Muscle of leg (tissue), 16 donors: ENCODE data around the gene PPP3CB. TPM values are rescaled to one million over a fixed set of nuclear protein-coding genes. Genes with fewer than 3 reads are reported as not detected.

Experiments used
- DNase-seq: peaks from one replicate; pipeline ENCODE4 v3.0.0; 2013
- H3K27ac ChIP-seq: one replicate; pipeline ENCODE4 v1.5.1; 2013; ENCODE audit warnings: mild to moderate bottlenecking, low read length, control low read depth
- H3K27me3 ChIP-seq: one replicate; pipeline ENCODE4 v1.6.1; 2013; ENCODE audit warnings: low read length; ENCODE audit not compliant: control insufficient read depth, insufficient read depth
- H3K36me3 ChIP-seq: one replicate; pipeline ENCODE4 v1.6.1; 2013; ENCODE audit warnings: low read length; ENCODE audit not compliant: control insufficient read depth, insufficient read depth
- H3K4me1 ChIP-seq: one replicate; pipeline ENCODE4 v1.6.1; 2013; ENCODE audit warnings: low read length; ENCODE audit not compliant: control insufficient read depth, insufficient read depth
- H3K4me3 ChIP-seq: one replicate; pipeline ENCODE4 v1.5.1; 2013; ENCODE audit warnings: low read length, control low read depth
- H3K9me3 ChIP-seq: replicated peaks from 2 replicates; pipeline ENCODE4 v1.6.1; 2013; ENCODE audit warnings: low read depth, low read length; ENCODE audit not compliant: control insufficient read depth
- WGBS: methylation state at CpG from one replicate; pipeline ENCODE4 v1.1.5; 2013; ENCODE audit warnings: missing lambda C conversion rate; ENCODE audit not compliant: insufficient coverage; 5-methylcytosine and 5-hydroxymethylcytosine counted together
- long read RNA-seq, 11 donors: transcript quantifications; one replicate each; lab custom pipeline, GENCODE V29; 2026
- polyA plus RNA-seq, 8 donors: library from polyadenylated mRNA; unstranded; fragments of 120-200 nt; gene quantifications; one replicate each; pipeline versions ENCODE4 v1.2.1 to v1.2.3, GENCODE V29; 2013; ENCODE audit warnings: inconsistent platforms in 1 of 8, low replicate concordance in 1 of 8; ENCODE audit not compliant: insufficient read length in 8 of 8, insufficient read depth in 1 of 8
- total RNA-seq: library from RNA; stranded (reverse); fragments of 120-200 nt; gene quantifications from one replicate; pipeline ENCODE4 v1.2.4, GENCODE V29; 2013

Gene PPP3CB
- total RNA-seq (72.0 TPM), polyA plus RNA-seq (100 to 1,000 TPM; 119 to 163 (median 129) TPM)
- long read RNA-seq, donor 1, partial matches to known transcripts: 7 of 13 reads
- long read RNA-seq, donor 1, other reads (novel, unspliced or antisense): 0 of 13 reads
- long read RNA-seq, donor 2, partial matches to known transcripts: 0 of 2 reads
- long read RNA-seq, donor 2, other reads (novel, unspliced or antisense): 0 of 2 reads
- long read RNA-seq, donor 3, transcript PPP3CB-204 (14 exons, 3,149 nt): major isoform, 14 of 30 reads
- long read RNA-seq, donor 3, partial matches to known transcripts: 7 of 30 reads
- long read RNA-seq, donor 3, other reads (novel, unspliced or antisense): 5 of 30 reads
- long read RNA-seq, donor 4, partial matches to known transcripts: 0 of 5 reads
- long read RNA-seq, donor 4, other reads (novel, unspliced or antisense): 0 of 5 reads
- long read RNA-seq, donor 5, transcript PPP3CB-202 (14 exons, 3,501 nt): major isoform, 11 of 36 reads
- long read RNA-seq, donor 5, transcript PPP3CB-204 (14 exons, 3,149 nt): minor isoform, 6 of 36 reads
- long read RNA-seq, donor 5, partial matches to known transcripts: 11 of 36 reads
- long read RNA-seq, donor 5, other reads (novel, unspliced or antisense): 0 of 36 reads
- long read RNA-seq, donor 6, transcript PPP3CB-202 (14 exons, 3,501 nt): major isoform, 8 of 39 reads
- long read RNA-seq, donor 6, transcript PPP3CB-204 (14 exons, 3,149 nt): minor isoform, 7 of 39 reads
- long read RNA-seq, donor 6, partial matches to known transcripts: 11 of 39 reads
- long read RNA-seq, donor 6, other reads (novel, unspliced or antisense): 10 of 39 reads
- long read RNA-seq, donor 7, transcript PPP3CB-204 (14 exons, 3,149 nt): minor isoform, 5 of 20 reads
- long read RNA-seq, donor 7, transcript PPP3CB-202 (14 exons, 3,501 nt): major isoform, 10 of 20 reads
- long read RNA-seq, donor 7, partial matches to known transcripts: 0 of 20 reads
- long read RNA-seq, donor 7, other reads (novel, unspliced or antisense): 0 of 20 reads
- long read RNA-seq, donor 8, transcript PPP3CB-202 (14 exons, 3,501 nt): major isoform, 7 of 13 reads
- long read RNA-seq, donor 8, partial matches to known transcripts: 0 of 13 reads
- long read RNA-seq, donor 8, other reads (novel, unspliced or antisense): 0 of 13 reads
- long read RNA-seq, donor 9, partial matches to known transcripts: 7 of 19 reads
- long read RNA-seq, donor 9, other reads (novel, unspliced or antisense): 0 of 19 reads
- long read RNA-seq, donor 10, transcript PPP3CB-204 (14 exons, 3,149 nt): minor isoform, 7 of 39 reads
- long read RNA-seq, donor 10, transcript PPP3CB-202 (14 exons, 3,501 nt): major isoform, 15 of 39 reads
- long read RNA-seq, donor 10, partial matches to known transcripts: 13 of 39 reads
- long read RNA-seq, donor 10, other reads (novel, unspliced or antisense): 0 of 39 reads
- long read RNA-seq, donor 11, transcript PPP3CB-204 (14 exons, 3,149 nt): minor isoform, 7 of 24 reads
- long read RNA-seq, donor 11, transcript PPP3CB-202 (14 exons, 3,501 nt): major isoform, 9 of 24 reads
- long read RNA-seq, donor 11, partial matches to known transcripts: 5 of 24 reads
- long read RNA-seq, donor 11, other reads (novel, unspliced or antisense): 0 of 24 reads

DNA sequence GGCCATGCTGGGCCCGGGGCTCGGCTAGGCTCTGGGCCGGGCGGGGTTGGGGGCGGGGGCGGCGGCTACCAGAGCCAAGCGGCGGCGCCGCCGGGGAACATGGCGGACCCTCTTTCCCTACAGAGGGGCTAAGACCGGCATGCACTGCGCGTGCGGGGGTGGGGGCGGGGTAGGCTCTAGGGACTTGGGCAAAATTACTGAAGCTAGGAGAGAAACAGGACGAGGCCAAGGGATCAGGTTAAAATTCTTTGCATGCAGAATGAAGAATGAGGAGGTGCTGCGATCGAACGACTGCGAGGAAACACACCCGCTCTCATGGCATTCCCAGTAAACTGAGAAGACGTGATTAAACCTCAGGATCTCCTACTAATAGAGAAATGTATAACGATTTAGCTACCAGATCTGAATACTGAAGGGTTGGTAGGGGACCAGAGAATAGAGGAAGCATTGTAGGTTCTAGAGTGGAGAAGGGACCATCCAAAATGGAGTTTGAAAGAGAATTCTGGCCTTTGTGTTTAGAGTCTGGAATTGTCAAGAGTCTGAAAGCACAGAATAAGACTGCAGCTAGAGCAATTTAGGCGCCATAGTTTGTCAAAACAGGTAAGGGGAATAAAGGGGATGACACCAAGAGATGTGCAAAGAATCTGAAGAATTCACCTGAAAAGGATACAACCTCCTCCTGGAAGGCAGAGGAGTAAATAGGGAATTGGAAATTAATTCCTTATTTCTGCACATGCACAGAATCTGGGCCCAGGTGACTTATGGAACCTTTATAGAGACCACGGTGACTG, at the start of gene PPP3CB:
Gene PPP3CB (minus strand): TSS at position 141 of the 791 bp plus-strand sequence. CDS start 135 bp downstream, at position 6.
- peak; percentile 99 for DNase-seq
- H3K4me3 ChIP-seq: peak within 1 kb of the TSS; percentile 95
- H3K27ac ChIP-seq: peak within 1 kb of the TSS; percentile 99
- H3K36me3 ChIP-seq: peaks cover 16% of the 10 kb centered on the region
- 2% methylated on average over 17 of the region's 28 CpGs for WGBS
- H3K27me3 ChIP-seq: no peaks in the 10 kb centered on the region
- H3K9me3 ChIP-seq: no peaks in the 10 kb centered on the region
- peaks cover 12% of the 10 kb centered on the region for H3K4me1 ChIP-seq

DNA sequence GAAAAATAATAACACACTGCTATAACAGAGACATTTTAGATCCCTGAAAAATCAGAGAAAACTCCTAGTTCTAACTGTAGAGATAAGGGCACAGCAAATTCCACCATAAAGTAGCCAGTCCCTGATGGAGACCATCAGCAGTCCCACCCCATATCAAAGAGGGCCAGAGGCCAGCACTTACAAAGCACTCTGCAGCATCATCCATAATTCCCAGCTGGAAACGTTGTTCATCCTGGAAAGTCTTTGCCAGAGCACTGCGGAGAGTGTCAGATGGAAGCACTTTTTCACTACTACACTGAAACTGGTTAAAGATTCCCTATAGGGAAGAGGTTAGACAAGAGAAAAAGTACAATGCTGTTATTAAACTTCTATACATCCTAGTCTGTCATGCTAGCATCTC, 49.5 kb upstream of the PPP3CB start:
- Histone ChIP-seq H3K27me3 (no peaks in the 10 kb centered on the region), H3K4me3 (no peak overlapping the region), H3K4me1 (no peaks in the 10 kb centered on the region), H3K27ac (no peak overlapping the region), H3K9me3 (no peaks in the 10 kb centered on the region), H3K36me3 (peaks cover 20% of the 10 kb centered on the region)
- no CpG with 5 or more reads among the region's 2 CpGs for WGBS
- DNase-seq: peak; percentile 16

DNA sequence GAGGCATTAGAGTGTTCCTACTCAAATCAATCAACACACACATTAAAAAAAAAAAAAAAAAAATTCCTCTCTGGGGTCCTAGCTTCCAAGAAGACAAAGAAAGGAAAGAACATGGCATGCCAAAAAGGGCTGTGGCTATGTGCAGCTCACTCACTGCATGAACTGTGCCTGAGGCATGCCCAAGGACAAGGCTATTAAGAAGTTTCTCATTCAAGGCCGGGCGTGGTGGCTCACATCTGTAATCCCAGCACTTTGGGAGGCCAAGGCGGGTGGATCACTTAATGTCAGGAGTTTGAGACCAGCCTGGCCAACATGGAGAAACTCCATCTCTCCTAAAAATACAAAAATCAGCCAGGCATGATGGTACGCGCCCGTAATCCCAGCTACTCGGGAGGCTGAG, 41.9 kb upstream of the PPP3CB start:
- DNase-seq: no peak
- no peak overlapping the region for H3K27ac ChIP-seq
- no peaks in the 10 kb centered on the region for H3K27me3 ChIP-seq
- H3K4me1 ChIP-seq: no peaks in the 10 kb centered on the region
- peaks cover 28% of the 10 kb centered on the region for H3K36me3 ChIP-seq
- no peak overlapping the region for H3K4me3 ChIP-seq
- 98% methylated on average over 6 of the region's 7 CpGs for WGBS
- H3K9me3 ChIP-seq: no peaks in the 10 kb centered on the region

DNA sequence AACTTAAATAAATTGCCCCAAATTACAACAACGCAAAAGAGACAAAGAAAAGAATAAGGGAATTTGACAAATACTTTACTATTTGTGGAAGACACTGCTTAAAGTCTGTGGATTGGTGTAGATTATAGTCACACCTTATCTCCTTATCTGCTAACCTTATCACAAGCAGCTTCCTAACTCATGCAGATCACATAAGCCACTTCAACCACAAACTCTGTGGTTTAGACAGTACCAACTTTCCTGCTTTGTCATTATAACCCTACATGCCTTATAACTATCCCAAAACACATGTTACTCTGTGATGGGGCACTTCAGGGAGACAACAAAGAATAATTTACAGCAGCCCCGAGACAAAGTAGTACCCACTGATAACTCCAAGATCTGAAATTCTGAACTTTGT, 41.5 kb upstream of the PPP3CB start:
- no peaks in the 10 kb centered on the region for H3K27me3 ChIP-seq
- no peaks in the 10 kb centered on the region for H3K4me1 ChIP-seq
- H3K9me3 ChIP-seq: no peaks in the 10 kb centered on the region
- no peak overlapping the region for H3K27ac ChIP-seq
- WGBS: no CpG with 5 or more reads among the region's 2 CpGs
- H3K4me3 ChIP-seq: no peak overlapping the region
- DNase-seq: no peak
- H3K36me3 ChIP-seq: peaks cover 24% of the 10 kb centered on the region

DNA sequence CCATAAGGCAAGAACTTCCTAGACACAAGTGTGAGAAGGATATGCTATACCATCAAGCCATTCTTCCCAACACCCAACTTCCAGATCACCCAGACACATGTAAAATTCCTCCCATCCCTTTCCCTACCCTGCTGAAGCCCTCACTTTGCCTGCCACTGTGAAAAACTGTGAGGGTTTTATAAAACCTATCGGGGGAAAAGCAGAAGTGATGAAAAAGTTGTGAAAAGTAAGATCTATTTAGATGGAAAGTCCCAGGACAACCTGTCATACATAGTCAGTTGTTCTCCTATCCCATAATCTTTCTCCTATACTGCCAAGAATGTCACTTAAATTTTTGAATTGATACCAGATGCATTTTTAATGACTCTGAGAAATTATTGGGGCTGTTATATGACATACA, 39.0 kb upstream of the PPP3CB start:
- Histone ChIP-seq H3K4me1 (no peaks in the 10 kb centered on the region), H3K36me3 (peaks cover 22% of the 10 kb centered on the region), H3K27me3 (no peaks in the 10 kb centered on the region), H3K9me3 (no peaks in the 10 kb centered on the region), H3K4me3 (no peak overlapping the region), H3K27ac (no peak overlapping the region)
- no peak for DNase-seq
- WGBS: no CpG with 5 or more reads among the region's 1 CpG

DNA sequence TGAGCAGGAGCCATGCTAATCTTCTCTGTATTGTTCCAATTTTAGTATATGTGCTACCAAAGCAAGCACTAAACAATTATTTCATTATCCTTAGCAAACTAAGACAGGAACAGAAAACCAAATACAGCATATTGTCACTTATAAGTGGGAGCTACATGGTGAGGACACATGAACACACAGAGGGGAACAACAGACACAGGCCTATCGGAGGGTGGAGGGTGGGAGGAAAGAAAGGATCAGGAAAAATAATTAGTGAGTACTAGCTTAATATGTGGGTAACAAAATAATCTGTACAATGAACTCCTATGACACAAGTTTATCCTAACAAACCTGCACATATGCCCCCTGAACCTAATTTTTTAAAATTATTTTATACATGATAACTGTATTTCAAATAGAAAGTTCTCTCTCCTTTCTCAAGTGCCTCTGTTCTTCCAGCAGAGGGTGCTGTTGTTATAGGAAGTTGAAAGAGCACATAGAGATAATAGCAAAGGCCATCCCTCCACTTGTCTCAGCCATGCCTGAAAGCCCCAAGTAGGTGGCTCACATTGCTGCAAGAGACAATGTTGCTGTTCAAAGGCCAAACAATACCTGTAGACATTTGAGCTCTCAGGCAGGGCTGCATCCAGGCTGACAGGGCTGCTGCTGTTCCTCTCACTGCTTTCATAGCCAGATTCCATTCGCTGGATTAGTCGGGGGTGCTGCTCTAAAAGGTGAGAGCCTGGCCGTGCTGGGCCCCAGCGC, 33.4 kb upstream of the PPP3CB start:
- Histone ChIP-seq H3K9me3 (no peaks in the 10 kb centered on the region), H3K27me3 (no peaks in the 10 kb centered on the region), H3K4me1 (no peaks in the 10 kb centered on the region), H3K27ac (no peak overlapping the region), H3K36me3 (peaks cover 15% of the 10 kb centered on the region), H3K4me3 (no peak overlapping the region)
- WGBS: no CpG with 5 or more reads among the region's 5 CpGs
- DNase-seq: peak; percentile 89

DNA sequence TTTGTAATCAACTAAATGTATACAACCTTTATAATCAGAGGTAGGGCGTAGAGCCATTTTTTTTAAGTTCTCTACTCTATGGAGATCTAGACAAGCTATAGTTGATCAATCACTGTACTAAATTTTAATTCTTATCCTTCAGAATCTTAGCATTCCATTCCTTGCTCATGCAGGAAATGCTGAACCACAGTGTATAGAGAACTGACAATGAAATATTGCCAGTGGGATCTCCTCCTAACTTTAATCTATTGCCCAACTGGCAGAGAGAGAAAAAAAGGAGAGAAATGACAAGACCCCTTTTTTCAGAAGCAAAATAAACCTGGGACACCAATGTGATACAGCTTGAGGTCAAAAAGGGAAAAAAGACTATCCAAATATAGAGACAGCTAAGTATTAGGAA, 26.4 kb upstream of the PPP3CB start:
- Histone ChIP-seq H3K27ac (no peak overlapping the region), H3K36me3 (peaks cover 30% of the 10 kb centered on the region), H3K4me1 (no peaks in the 10 kb centered on the region), H3K27me3 (no peaks in the 10 kb centered on the region), H3K9me3 (no peaks in the 10 kb centered on the region), H3K4me3 (no peak overlapping the region)
- WGBS: no CpG with 5 or more reads among the region's 1 CpG
- no peak for DNase-seq

DNA sequence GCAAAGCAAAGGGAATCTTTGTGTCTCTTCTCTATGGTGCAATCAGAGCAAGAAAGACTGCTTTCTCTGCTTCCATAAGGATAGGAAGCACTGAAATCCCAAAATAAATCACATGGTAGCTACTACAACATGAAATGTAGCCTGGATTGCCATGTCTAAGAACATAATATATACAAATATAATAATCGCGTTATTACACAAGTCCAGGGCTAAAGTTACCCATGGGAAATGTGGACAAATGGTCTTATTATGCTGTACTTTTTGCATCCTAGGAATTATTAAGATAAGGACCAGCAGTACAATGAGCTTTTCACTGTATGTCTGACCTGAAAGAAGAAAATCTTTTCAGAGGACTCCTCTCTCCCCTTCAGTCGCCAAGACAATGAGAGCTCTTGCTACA, 23.5 kb upstream of the PPP3CB start:
- Histone ChIP-seq H3K36me3 (peaks cover 44% of the 10 kb centered on the region), H3K27me3 (no peaks in the 10 kb centered on the region), H3K9me3 (no peaks in the 10 kb centered on the region), H3K4me1 (no peaks in the 10 kb centered on the region), H3K4me3 (no peak overlapping the region), H3K27ac (no peak overlapping the region)
- DNase-seq: no peak
- WGBS: no CpG with 5 or more reads among the region's 3 CpGs
